KOPT-K1 (cell line): Measurements from ENCODE around the gene TOP1.
A peak's percentile ranks its signal among the peaks of the same experiment; 100 is the strongest.

Source experiments
- H3K27ac ChIP-seq: fragments of 200-600 bp; sonication (generic); 2 replicates; pipeline ENCODE4 v1.5.1; 2016; ENCODE audit warnings: antibody characterized with exemption, mild to moderate bottlenecking, low read depth, low read length; ENCODE audit not compliant: poor library complexity, severe bottlenecking
- H3K36me3 ChIP-seq: fragments of 200-600 bp; sonication (generic); 2 replicates; pipeline ENCODE4 v1.5.1; 2017; ENCODE audit warnings: antibody characterized with exemption, mild to moderate bottlenecking, low read length, moderate library complexity; ENCODE audit not compliant: insufficient read depth
- H3K9me3 ChIP-seq: fragments of 200-600 bp; sonication (generic); 2 replicates; pipeline ENCODE4 v1.5.1; 2017; ENCODE audit warnings: antibody characterized with exemption, low read length, mild to moderate bottlenecking; ENCODE audit not compliant: insufficient read depth, poor library complexity, severe bottlenecking

TOP1 gene

DNA sequence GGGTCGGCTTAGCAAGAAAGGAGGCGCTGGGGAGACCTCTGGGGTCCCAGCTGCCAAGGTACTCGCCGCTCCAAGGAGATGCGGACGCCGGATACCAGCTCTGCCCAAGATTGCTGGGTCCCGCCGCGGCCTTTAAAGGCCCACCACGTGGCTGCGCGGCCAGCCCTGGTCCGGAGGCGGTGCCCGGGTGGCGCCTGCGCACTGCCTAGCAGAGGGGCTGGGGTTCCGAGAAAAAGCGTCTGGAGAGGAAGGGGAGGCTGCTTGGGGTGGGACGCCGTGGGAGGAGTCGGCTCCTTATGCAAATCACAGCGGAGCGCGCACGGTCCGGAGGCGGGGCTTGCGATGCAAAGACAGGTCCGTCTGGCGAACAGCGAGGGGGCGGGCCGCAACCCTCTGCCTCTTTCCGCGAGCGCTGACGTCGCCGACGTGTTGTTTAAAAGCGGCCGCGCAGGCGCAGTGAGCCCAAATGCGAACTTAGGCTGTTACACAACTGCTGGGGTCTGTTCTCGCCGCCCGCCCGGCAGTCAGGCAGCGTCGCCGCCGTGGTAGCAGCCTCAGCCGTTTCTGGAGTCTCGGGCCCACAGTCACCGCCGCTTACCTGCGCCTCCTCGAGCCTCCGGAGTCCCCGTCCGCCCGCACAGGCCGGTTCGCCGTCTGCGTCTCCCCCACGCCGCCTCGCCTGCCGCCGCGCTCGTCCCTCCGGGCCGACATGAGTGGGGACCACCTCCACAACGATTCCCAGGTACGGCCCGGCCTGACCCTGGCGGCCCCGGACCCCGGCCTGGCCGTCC lies at the start of gene TOP1:
Gene TOP1 (plus strand): TSS at position 464 of the 791 bp plus-strand sequence. CDS start 246 bp downstream, at position 710.
- peak within 1 kb of the TSS; percentile 81 for H3K27ac ChIP-seq
- H3K36me3 ChIP-seq: peaks cover 32% of the 10 kb centered on the region

DNA sequence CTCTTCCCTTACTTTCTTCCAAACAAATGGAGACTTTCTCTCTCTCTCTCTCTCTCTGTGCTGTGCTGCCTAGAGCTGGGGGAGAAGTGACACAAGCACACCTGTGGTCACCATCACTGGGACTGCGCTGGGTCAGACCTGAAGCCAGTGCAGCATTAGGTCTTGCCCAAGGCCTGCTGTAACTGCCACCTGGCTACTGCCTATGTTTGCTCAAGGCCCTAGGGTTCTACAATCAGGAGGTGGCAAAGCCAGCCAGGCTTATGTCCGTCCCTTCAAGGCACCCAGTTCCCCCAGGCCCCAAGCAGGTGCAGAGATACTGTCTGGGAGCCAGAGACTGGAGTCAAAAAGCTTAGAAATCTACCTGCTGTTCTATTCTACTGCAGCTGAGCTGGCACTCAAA lies 49.4 kb upstream of the TOP1 start:
- Histone ChIP-seq H3K27ac (no peak overlapping the region), H3K9me3 (peaks cover 18% of the 10 kb centered on the region), H3K36me3 (no peaks in the 10 kb centered on the region)

More for the DNA sequence above, at the start of gene TOP1:
- H3K9me3 ChIP-seq: no peaks in the 10 kb centered on the region

DNA sequence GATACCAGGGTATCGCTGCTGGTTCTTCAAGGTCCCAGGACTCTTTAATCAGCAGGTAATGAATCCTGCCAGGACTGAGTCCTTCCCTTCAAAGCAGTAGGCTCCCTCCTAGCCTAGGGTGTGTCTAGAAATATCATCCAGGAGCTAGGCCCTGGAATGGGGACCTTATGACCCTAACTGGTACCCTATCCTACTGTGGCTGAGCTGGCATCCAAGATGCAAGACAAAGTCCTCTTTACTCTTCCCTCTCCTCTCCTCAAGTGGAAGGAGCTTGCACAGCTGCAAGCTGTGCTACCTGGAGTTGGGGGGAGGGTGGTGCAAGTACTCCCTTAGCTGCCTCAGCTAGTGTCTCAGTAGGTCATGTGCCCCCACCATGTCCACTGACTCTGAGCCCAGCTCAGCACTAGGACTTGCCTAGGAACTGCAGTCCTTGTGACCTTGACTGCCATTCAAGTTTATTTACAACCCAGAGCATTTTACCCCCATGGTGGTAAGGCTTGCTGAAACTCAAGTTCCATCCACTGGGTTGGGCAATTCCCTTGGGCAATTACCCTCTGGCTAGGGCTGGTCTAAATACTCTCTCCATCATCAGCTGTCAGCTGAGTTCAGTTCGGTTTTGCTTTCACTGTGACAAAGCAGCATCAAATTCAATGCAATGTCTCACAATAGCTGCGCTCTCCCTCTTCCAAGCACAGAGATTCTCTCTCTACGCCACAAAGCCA lies 48.4 kb upstream of the TOP1 start:
- peaks cover 18% of the 10 kb centered on the region for H3K9me3 ChIP-seq
- H3K36me3 ChIP-seq: no peaks in the 10 kb centered on the region
- H3K27ac ChIP-seq: no peak overlapping the region

DNA sequence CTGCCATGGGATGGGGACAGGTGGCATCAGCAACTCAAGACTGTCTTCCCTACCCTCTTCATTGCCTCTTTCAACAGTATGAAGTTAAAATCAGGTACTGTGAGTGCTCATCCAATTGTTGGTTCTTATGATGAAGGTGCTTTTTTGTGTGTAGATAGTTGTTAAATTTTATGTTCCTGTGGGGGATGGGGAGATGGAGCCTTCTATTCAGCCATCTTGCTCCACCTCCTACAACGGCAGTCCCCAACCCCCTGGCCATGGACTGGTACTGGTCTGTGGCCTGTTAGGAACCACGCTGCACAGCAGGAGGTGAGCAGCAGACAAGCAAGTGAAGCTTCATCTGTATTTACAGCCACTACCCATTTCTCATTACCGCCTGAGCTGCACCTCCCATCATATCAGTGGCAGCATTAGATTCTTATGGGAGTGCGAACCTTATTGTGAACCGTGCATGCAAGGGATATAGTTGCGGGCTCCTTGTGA lies 47.8 kb upstream of the TOP1 start:
- no peaks in the 10 kb centered on the region for H3K36me3 ChIP-seq
- no peak overlapping the region for H3K27ac ChIP-seq
- H3K9me3 ChIP-seq: peaks cover 18% of the 10 kb centered on the region

DNA sequence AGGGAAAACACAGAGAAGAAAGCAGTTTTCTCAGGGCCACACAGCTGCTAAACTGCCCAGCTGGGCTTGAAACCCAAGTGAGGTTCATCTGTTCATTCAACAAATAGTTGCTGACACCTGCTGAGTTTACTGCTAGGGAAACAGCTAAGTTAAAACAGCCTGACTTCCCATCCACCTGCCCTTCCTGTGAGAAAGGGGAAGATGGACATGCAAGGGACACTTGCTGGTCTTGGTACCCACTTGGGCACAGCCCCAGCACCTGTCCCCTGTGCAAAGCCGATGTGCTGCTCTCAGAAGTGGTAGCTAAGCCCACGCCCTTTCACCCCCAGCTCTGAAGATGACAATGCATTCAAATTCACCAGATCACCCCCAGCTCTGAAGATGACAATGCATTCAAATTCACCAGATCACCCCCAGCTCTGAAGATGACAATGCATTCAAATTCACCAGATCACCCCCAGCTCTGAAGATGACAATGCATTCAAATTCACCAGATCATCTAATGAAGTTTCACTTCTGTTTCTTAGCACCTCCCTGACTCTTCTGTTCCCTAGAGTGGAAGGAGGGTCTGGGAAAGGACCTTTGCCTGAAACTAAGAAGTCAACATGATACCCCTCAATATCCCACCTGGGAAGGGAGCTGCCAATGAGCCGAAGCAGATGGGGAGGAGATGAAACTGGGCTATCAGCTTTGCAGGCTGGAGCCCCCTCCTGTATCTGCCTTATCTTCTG lies 46.0 kb upstream of the TOP1 start:
- no peak overlapping the region for H3K27ac ChIP-seq

DNA sequence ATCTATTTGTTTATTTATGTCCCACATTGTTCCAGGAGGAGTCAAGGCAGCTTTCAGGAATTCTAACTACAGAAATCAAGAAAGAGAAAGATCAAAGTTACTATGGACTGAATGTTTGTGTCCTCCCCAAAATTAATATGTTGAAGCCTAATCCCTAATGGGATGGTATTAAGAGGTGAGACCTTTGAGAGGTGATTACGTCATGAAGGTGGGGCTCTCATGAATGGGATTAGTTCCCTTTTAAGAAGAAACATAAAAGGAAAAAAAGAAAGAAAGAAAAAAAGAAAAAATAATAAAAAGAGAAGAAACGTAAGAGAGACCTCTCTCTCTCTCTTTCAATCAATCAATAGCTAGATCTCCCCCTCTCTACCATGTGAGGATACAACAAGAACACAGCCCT lies 44.7 kb upstream of the TOP1 start:
- Histone ChIP-seq H3K27ac (no peak overlapping the region), H3K36me3 (no peaks in the 10 kb centered on the region), H3K9me3 (no peaks in the 10 kb centered on the region)

More for the DNA sequence above, 46.0 kb upstream of the TOP1 start:
- Histone ChIP-seq H3K9me3 (peaks cover 9% of the 10 kb centered on the region), H3K36me3 (no peaks in the 10 kb centered on the region)

DNA sequence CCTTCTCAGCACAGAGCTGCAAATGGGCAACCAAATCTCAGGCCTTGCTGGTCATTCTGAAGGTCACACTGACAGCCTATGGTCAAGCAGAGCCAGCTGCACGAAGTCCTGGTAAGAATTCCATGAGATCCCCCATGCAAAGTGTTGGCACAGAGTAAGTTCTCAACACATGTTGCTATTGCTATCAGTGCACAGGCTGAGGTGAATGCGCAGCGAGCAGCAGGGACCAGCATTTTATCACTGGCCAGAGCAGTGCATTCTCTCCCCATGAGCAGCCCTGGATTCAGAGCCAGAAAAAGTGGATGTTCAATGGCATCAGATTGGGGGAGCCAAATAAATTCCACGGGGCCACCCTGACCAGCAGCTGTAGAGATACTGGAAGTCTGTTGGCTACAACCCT lies 44.1 kb upstream of the TOP1 start:
- no peaks in the 10 kb centered on the region for H3K9me3 ChIP-seq
- H3K36me3 ChIP-seq: no peaks in the 10 kb centered on the region
- no peak overlapping the region for H3K27ac ChIP-seq

DNA sequence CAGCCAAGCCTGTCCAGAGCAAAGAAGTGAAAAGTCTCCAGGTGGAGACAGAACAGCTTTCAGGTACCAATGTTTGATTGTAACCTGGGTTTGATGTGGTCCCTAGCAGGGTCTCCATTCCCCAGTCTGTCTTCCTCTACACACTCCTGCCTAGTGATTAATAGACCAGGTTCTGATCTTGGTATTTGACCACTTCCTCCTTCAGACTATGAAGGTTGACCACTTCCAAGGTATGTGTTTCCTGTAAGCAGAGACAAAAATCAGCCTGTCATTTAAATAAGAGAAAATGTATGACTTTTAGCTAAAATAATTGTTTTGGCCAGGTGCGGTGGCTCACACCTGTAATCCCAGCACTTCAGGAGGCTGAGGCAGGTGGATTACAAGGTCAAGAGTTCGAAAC lies 41.8 kb upstream of the TOP1 start:
- Histone ChIP-seq H3K36me3 (no peaks in the 10 kb centered on the region), H3K27ac (no peak overlapping the region)

DNA sequence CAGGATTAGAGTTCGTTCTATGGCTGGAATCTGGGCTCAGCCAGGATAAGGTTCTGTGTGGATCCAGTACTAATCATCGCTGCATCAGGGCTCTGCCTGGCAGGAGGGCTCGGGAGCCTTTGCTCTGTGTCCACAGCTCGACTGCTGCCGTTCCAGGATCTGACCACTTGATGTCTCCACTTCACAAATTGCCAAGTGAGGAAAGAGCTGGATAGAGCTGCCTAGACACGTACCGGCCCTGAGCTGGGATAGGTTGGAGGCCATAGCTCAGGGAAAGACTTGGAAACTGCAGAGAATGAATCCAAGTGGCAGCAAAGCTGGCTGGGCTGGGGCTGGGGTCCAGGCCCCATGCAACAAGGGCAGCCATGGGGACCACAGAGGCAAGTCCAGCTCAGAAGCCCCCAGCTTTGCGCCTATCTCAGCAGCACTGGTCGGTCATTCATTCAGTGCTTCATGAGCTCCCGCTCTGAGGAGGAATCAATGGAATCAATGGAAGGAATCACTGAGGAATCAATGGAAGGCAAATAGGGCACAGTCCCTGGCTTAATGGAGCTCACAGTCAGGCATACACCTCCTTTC lies 38.0 kb upstream of the TOP1 start:
- no peak overlapping the region for H3K27ac ChIP-seq

More for the DNA sequence above, 41.8 kb upstream of the TOP1 start:
- H3K9me3 ChIP-seq: no peaks in the 10 kb centered on the region

DNA sequence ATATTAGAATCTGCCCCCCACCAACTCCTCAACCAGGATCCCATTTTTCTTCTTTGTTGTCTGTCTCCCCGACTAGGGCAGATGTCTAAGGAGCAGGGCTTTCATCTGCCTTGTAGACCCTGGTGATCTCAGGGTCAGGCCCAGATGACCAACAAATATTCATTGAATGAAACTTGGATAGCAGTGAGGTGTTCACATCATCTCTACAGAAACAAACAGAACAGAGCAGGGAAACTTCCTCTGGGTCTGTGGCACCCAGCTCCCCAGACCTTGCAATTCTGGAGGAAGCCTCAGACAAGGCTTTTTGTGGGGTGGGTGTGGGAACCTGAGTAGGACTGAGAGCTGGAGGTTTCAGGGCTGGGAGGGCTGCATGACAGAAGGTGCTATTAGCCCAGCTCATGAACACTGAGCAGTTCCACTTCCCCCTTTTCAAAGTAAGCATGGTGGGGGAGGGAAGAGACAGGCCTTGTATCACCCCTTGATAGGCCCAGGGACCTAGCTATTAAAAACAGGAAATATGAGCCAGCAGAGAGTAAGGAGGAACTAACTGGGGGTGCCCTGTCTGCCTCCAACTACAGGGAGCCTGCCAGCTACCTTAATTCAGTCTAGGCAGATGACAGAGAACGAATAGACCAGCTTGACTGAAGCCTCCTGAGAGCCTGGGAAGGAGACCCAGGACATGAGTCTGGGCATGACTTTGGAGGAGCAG lies 37.3 kb upstream of the TOP1 start:
- no peaks in the 10 kb centered on the region for H3K9me3 ChIP-seq
- H3K27ac ChIP-seq: no peak overlapping the region

More for the DNA sequence above, 38.0 kb upstream of the TOP1 start:
- Histone ChIP-seq H3K36me3 (no peaks in the 10 kb centered on the region), H3K9me3 (no peaks in the 10 kb centered on the region)

DNA sequence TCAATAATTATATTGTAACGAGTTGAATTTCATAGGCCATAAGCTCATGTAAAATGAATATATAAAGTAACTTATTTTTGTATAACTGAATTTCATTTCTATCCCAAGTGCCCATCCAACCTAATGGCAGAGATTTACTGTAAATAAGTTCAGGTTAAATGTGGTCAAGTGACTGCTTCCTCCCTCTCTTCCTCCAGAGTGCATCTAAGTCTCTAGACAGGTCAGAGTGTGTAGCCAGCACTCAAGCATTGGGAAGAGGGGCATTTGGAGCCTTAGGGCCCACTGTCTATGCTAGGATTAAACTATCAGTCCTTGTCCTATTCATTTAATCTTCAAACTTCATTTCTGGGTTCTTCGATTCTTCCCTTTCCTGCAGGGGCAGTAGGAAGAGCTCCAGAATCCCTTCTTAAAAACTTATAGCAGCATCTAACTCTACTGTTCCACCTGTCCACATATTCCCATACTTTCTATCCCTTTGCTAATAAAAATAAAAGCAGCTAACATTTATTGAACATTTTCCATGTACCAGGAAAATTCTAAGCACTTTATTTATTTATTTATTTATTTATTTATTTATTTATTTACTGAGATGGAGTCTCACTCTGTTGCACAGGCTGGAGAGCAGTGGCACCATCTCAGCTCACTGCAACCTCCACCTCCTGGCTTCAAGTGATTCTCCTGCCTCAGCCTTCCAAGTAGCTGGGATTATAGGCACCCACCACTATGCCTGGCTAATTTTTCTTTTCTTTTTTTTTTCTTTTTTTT lies 36.1 kb upstream of the TOP1 start:
- Histone ChIP-seq H3K27ac (no peak overlapping the region), H3K36me3 (no peaks in the 10 kb centered on the region), H3K9me3 (no peaks in the 10 kb centered on the region)

More for the DNA sequence above, 37.3 kb upstream of the TOP1 start:
- H3K36me3 ChIP-seq: no peaks in the 10 kb centered on the region

DNA sequence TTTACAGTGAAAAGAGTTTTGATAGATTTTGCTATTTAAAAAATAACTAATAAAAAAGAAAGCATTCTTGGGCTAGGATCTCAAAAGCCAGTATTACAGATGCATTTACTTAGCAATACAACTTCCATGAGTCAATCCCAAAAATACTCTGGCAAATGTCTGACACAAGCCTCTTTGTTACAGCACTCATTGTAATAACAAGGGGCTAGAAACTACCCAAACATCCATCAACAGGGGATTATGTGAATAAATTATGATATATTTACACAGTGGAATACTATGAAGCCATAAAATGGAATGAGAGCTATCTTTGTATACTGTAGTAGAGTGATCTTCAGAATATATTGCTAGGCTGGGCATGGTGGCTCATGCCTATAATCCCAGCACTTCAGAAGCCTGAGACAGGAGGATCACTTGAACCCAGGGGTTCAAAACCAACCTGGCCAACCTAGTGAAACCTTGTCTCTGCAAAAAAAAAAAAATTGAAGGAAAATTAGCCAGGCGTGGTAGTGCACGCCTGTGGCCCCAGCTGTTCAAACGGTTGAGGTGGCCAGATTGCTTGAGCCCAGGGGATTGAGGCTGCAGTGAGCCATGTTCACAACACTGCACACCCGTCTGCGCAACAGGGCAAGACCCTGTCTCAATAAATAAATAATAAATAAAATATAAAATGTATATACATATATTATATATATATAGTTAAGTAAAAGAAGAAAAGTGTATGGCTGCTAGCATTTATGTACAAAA lies 34.7 kb upstream of the TOP1 start:
- Histone ChIP-seq H3K9me3 (no peaks in the 10 kb centered on the region), H3K36me3 (no peaks in the 10 kb centered on the region), H3K27ac (no peak overlapping the region)

DNA sequence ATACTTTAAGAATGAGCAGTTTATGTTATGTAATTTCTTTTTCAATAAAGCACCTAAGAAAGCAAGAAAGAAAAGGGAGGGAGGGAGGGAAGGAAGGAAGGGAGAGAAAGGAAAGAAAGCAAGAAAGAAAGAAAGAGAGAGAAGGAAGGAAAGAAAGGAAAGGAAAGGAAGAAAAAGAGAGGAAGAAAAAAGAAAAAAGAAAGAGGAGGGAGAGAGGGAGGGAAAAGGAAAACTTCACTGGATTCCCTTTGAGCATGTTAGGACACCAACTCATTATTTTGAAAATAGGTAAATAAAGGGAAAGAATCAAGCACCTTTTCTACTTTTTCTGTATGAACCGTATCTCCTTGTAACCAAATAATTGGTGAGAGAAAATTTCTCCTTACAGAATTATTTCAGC lies 32.3 kb upstream of the TOP1 start:
- no peaks in the 10 kb centered on the region for H3K36me3 ChIP-seq
- no peaks in the 10 kb centered on the region for H3K9me3 ChIP-seq
- no peak overlapping the region for H3K27ac ChIP-seq
